Neural crest cell (in vitro differentiated cells): ENCODE data around the gene DECR2. TPM values are rescaled to one million over a fixed set of nuclear protein-coding genes. Genes with fewer than 3 reads are reported as not detected.

Experiments
- DNase-seq: peaks from one replicate; pipeline ENCODE4 v3.0.0; 2021; ENCODE audit warnings: low read depth, mixed read lengths, low spot score
- H3K27ac Mint-ChIP-seq: one replicate; pipeline ENCODE4 v1.8.0; 2021; ENCODE audit warnings: mild to moderate bottlenecking, mixed read lengths; ENCODE audit not compliant: unreplicated experiment
- H3K27me3 Mint-ChIP-seq: 2 replicates; pipeline ENCODE4 v1.8.0; 2021; ENCODE audit warnings: low read depth, mild to moderate bottlenecking, mixed read lengths
- H3K36me3 Mint-ChIP-seq: 2 replicates; pipeline ENCODE4 v1.8.0; 2021; ENCODE audit warnings: low read depth, mild to moderate bottlenecking, mixed read lengths
- H3K4me1 Mint-ChIP-seq: 2 replicates; pipeline ENCODE4 v1.8.0; 2021; ENCODE audit warnings: mixed read lengths
- H3K4me3 Mint-ChIP-seq: one replicate; pipeline ENCODE4 v1.8.0; 2021; ENCODE audit warnings: mild to moderate bottlenecking, mixed read lengths
- H3K9me3 Mint-ChIP-seq: 2 replicates; pipeline ENCODE4 v1.8.0; 2021; ENCODE audit warnings: mixed read lengths
- CTCF ChIP-seq: fragments of 200-600 bp; sonication (generic); conservative IDR thresholded peaks from 2 replicates; pipeline ENCODE4 v1.5.0; 2021; ENCODE audit warnings: antibody characterized with exemption, mild to moderate bottlenecking
- total RNA-seq: library from RNA; stranded (reverse); gene quantifications from 2 replicates; pipeline ENCODE4 v1.2.1, GENCODE V29; 2021

DECR2 gene
- total RNA-seq, 1 donor from 2014 or later = 22.4 TPM

GRCh38 chr16:450785-451512 lies 49.3 kb downstream of the DECR2 start:
- H3K4me3 Mint-ChIP-seq = no peak overlapping the region
- no peaks in the 10 kb centered on the region for H3K36me3 Mint-ChIP-seq
- no peak for DNase-seq
- TF ChIP-seq CTCF = no peak
- no peak overlapping the region for H3K27ac Mint-ChIP-seq
- no peaks in the 10 kb centered on the region for H3K27me3 Mint-ChIP-seq
- H3K9me3 Mint-ChIP-seq = no peaks in the 10 kb centered on the region
- H3K4me1 Mint-ChIP-seq = peaks cover 9% of the 10 kb centered on the region

- no peak overlapping the region for H3K4me3 Mint-ChIP-seq
- H3K27me3 Mint-ChIP-seq = no peaks in the 10 kb centered on the region
- no peak overlapping the region for H3K27ac Mint-ChIP-seq
- DNase-seq = no peak
- H3K9me3 Mint-ChIP-seq = no peaks in the 10 kb centered on the region
- peaks cover 18% of the 10 kb centered on the region for H3K4me1 Mint-ChIP-seq
- TF ChIP-seq CTCF = no peak
- H3K36me3 Mint-ChIP-seq = no peaks in the 10 kb centered on the region
Measured at GRCh38 chr16:454397-454940, 52.8 kb downstream of the DECR2 start.

GRCh38 chr16:455453-455852 lies 53.8 kb downstream of the DECR2 start:
- Mint-ChIP-seq H3K36me3 (no peaks in the 10 kb centered on the region), H3K9me3 (no peaks in the 10 kb centered on the region), H3K4me3 (no peak overlapping the region), H3K27ac (no peak overlapping the region), H3K4me1 (peaks cover 14% of the 10 kb centered on the region), H3K27me3 (no peaks in the 10 kb centered on the region)
- TF ChIP-seq CTCF = no peak
- no peak for DNase-seq

GRCh38 chr16:456891-457483 lies 55.3 kb downstream of the DECR2 start:
- peaks cover 9% of the 10 kb centered on the region for H3K4me1 Mint-ChIP-seq
- no peak for TF ChIP-seq CTCF
- DNase-seq = no peak
- no peak overlapping the region for H3K4me3 Mint-ChIP-seq
- no peak overlapping the region for H3K27ac Mint-ChIP-seq
- H3K36me3 Mint-ChIP-seq = no peaks in the 10 kb centered on the region
- H3K9me3 Mint-ChIP-seq = no peaks in the 10 kb centered on the region
- H3K27me3 Mint-ChIP-seq = no peaks in the 10 kb centered on the region

GRCh38 chr16:457732-458400 lies 56.2 kb downstream of the DECR2 start:
- H3K27me3 Mint-ChIP-seq = no peaks in the 10 kb centered on the region
- DNase-seq = no peak
- H3K4me3 Mint-ChIP-seq = no peak overlapping the region

More at GRCh38 chr16:457732-458400, 56.2 kb downstream of the DECR2 start:
- H3K27ac Mint-ChIP-seq = peak overlapping the region; percentile 27
- H3K36me3 Mint-ChIP-seq = peaks cover 2% of the 10 kb centered on the region
- H3K9me3 Mint-ChIP-seq = no peaks in the 10 kb centered on the region
- H3K4me1 Mint-ChIP-seq = peaks cover 9% of the 10 kb centered on the region
- no peak for TF ChIP-seq CTCF
